Measurements from ENCODE around the gene LEPROT.

Gene LEPROT

DNA sequence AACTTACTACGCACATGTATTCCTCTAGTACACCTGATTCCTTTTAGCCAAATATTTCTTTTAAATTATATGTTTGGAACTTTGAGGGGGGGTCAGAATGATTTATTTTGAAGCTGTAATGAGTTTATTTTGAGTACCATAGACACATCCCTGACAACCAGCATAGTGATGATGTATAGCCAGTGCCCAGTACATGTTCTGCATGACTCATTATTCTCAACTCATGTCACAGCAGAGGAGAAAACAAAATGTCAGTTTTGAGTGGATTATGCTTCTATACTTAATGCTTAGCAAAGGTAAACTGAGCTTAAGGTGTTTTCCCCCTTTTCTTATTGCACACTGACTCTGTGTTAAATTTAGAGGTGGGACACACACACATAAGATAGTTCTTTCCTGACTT, 22.4 kb upstream of the LEPROT start:
- TF ChIP-seq, protein P1, sequence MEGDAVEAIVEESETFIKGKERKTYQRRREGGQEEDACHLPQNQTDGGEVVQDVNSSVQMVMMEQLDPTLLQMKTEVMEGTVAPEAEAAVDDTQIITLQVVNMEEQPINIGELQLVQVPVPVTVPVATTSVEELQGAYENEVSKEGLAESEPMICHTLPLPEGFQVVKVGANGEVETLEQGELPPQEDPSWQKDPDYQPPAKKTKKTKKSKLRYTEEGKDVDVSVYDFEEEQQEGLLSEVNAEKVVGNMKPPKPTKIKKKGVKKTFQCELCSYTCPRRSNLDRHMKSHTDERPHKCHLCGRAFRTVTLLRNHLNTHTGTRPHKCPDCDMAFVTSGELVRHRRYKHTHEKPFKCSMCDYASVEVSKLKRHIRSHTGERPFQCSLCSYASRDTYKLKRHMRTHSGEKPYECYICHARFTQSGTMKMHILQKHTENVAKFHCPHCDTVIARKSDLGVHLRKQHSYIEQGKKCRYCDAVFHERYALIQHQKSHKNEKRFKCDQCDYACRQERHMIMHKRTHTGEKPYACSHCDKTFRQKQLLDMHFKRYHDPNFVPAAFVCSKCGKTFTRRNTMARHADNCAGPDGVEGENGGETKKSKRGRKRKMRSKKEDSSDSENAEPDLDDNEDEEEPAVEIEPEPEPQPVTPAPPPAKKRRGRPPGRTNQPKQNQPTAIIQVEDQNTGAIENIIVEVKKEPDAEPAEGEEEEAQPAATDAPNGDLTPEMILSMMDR (conservative IDR thresholded peaks at IDR 0.05) = no peak
- no peak overlapping the region for H3K27ac ChIP-seq

DNA sequence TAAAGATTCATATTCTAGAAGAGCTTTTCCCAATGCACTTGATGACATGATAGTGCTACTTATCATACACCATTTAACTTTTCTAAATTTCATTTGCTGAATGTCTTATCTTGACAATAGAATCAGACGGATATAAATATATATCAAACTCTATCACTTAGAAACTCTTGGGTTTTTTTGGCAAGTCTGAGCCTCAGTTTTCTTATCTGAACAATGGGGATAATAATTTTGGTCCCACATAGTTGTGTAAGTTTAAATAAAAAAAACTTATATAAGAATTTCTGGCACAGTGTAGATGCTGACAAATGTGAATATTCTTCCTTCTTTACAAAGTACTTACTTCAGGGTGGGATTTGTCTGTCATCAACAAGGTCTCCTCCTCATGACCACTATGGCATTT, 21.5 kb upstream of the LEPROT start:
- H3K27ac ChIP-seq = no peak overlapping the region
- TF ChIP-seq, protein P1 (conservative IDR thresholded peaks at IDR 0.05) = no peak

DNA sequence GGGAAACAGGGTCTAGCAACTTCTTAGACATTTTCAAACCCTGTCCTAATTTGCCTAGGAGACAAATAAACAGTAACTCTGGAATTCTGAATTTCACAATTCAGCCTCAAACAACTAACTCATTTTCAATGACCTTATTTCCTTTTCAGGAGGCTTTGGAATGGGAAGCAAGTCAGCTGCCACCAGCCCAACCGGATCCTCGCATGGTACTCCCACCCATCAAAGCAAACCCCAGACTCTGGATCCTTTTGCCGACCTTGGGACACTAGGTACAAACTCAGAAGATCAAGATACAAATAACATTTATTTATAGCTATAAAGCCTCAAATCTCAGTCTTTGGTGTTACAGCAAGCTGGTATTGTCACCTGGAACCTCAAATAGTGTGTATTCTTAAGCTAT, 18.9 kb upstream of the LEPROT start:
- TF ChIP-seq, protein P1 (conservative IDR thresholded peaks at IDR 0.05) = no peak
- H3K27ac ChIP-seq = no peak overlapping the region

DNA sequence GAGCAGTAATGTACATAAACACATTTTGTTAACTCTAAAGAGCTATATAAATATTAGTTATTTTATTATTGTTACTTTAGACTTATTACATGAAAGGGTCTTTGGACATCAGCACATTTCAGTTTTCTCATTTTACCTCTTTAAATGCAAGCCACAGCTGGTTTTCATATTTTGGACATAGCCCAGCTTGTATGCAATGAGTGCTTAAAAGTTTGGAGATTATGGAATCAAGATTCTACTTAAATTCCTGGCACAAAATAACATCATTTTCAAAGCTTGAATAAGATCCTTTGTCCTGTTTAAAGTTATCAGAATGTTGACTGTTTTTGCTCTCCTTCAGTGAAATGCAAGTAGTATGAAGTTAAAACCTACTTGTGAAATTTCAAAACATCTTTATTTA, 15.5 kb upstream of the LEPROT start:
- TF ChIP-seq, protein P1 (conservative IDR thresholded peaks at IDR 0.05) = no peak
- H3K27ac ChIP-seq = no peak overlapping the region

DNA sequence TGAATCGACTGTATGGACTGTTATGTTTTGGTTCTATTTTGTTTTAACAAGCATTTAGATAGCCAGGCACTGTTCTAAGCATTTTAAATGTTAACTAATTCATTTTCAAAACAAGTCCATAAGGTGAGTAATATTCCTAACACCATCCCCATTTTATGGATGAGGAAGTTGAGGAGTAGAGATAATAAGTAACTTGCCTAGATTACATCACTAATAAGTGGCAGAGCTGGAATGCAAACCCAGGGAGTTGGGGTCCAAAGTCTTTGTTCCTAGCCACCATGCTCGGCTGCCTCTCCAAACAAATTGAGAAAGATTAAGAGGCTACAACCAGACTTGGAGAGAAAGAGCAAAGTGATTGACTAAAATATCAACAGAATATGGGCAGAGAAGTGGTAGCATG, 12.6 kb upstream of the LEPROT start:
- no peak overlapping the region for H3K27ac ChIP-seq
- TF ChIP-seq, protein P1 (conservative IDR thresholded peaks at IDR 0.05) = no peak

DNA sequence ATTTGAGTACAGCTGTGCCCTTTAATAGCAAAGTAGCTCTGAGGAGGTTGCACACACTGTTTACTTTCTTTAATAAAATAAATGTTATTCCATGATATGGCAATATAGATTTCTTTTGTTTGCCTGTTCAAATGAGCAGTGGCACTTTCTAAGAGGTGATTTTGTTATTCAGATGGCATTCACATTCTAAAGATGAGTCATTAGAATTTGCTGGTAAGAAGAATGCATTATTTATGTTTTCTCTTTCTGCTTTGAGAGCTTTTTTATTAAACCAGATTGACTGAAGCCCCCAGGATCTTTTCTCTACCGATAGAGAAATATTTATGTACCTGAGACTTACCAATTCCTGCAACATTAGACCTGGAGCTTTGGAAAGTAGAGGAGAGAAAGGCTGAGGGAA, 11.2 kb upstream of the LEPROT start:
- TF ChIP-seq, protein P1 (conservative IDR thresholded peaks at IDR 0.05) = no peak
- H3K27ac ChIP-seq = no peak overlapping the region

DNA sequence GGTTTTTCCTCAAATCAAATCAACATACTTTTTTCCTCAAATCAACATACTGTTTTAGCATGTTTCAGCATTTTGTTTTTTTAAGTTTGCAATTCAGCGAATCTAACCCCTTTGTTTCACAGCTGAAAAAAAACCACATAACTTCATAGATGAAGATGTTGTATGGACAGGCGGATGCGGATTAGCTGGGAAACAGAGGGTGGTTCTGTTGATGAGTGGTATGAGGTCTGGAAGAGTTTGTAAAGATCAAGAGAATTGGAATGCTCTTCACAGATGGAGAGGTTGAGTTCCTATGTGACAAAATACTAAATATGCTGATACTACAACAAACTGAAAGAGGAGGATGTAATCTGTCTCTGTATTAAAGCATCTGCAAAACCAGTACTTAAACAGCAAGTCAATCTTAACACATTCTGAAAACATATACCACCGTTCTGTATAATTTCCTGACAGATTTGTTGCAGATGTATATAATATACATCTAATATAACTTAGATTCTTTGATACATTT, 10.6 kb upstream of the LEPROT start:
- no peak overlapping the region for H3K27ac ChIP-seq
- TF ChIP-seq, protein P1 (conservative IDR thresholded peaks at IDR 0.05) = no peak

All from VCaP (cell line).